HepG2 (cell line): Measurements from ENCODE around the gene RBM23. TPM values are rescaled to one million over a fixed set of nuclear protein-coding genes. Genes with fewer than 3 reads are reported as not detected.

Experiments
- AKNA ChIP-seq: sonication (generic); formaldehyde crosslinking; IDR thresholded peaks from 2 replicates; pipeline ENCODE4 v1.4.0; 2020; ENCODE audit warnings: missing genetic modification reagents, borderline replicate concordance
- IRF2 ChIP-seq: IDR thresholded peaks from 2 replicates; pipeline ENCODE4 v1.6.1; 2018; ENCODE audit warnings: missing genetic modification reagents, missing compliant biosample characterization
- PHF20 ChIP-seq: sonication (generic); formaldehyde crosslinking; IDR thresholded peaks from 2 replicates; pipeline ENCODE4 v1.5.0; 2020; ENCODE audit warnings: mild to moderate bottlenecking, missing genetic modification reagents
- POLR2A ChIP-seq, 2 experiments: IDR thresholded peaks; 2 replicates each; pipeline ENCODE4 v1.6.1; 2011; ENCODE audit warnings: low read depth in 2 of 2, low read length in 2 of 2, mild to moderate bottlenecking in 1 of 2, moderate library complexity in 1 of 2; ENCODE audit not compliant: insufficient read depth in 1 of 2
- SUZ12 ChIP-seq: fragments of 150-350 bp; IDR thresholded peaks from 2 replicates; pipeline ENCODE4 v1.6.1; 2014; ENCODE audit warnings: low read depth, low read length
- THAP7 ChIP-seq: sonication (generic); formaldehyde crosslinking; IDR thresholded peaks from 2 replicates; pipeline ENCODE4 v1.8.1; 2023; ENCODE audit warnings: mild to moderate bottlenecking, missing genetic modification reagents
- ZNF512B ChIP-seq: sonication (generic); formaldehyde crosslinking; IDR thresholded peaks from 2 replicates; pipeline ENCODE4 v1.5.1; 2020; ENCODE audit warnings: missing genetic modification reagents, mild to moderate bottlenecking, borderline replicate concordance
- ZNF607 ChIP-seq: sonication (generic); formaldehyde crosslinking; IDR thresholded peaks from 2 replicates; pipeline ENCODE4 v1.5.1; 2020; ENCODE audit warnings: missing genetic modification reagents, mild to moderate bottlenecking, borderline replicate concordance
- ZNF614 ChIP-seq: IDR thresholded peaks from 2 replicates; pipeline ENCODE4 v1.6.1; 2018; ENCODE audit warnings: missing biosample characterization, missing genetic modification reagents, inconsistent platforms, borderline replicate concordance
- ZNF724P ChIP-seq: sonication (generic); formaldehyde crosslinking; IDR thresholded peaks from 2 replicates; pipeline ENCODE4 v1.8.0; 2022; ENCODE audit warnings: missing genetic modification reagents, borderline replicate concordance
- polyA plus RNA-seq, 8 experiments: library from polyadenylated mRNA; depleted of rRNA in 3 of 8; stranded (reverse) in 7 of 8; unstranded in 1 of 8; fragments of >200 nt; fragmentation: Illumina TruSeq in 4 of 8; extraction: Trizol in 4 of 8; gene quantifications; 2 replicates each; pipeline versions ENCODE4 v1.2.1 to v1.2.3, GENCODE V29; 2011 to 2016; ENCODE audit warnings: low read depth in 4 of 8, missing spikeins in 1 of 8, mixed read lengths in 1 of 8; ENCODE audit not compliant: insufficient read depth in 1 of 8
- total RNA-seq, 5 experiments: library from RNA; depleted of rRNA; stranded (reverse); fragments of >200 nt; fragmentation: Illumina TruSeq; extraction: Trizol; gene quantifications; 2 replicates each; pipeline ENCODE4 v1.2.3, GENCODE V29; 2016; ENCODE audit warnings: low read depth in 1 of 5
- TF ChIP-seq, protein P1 (sequence below): IDR thresholded peaks from 2 replicates; pipeline ENCODE4 v1.6.1; 2016; ENCODE audit warnings: missing biosample characterization, missing genetic modification reagents, low read depth

Gene RBM23
- total and polyA plus RNA-seq, 2 of the 13 experiments (the other 11 are each of a cell fraction or from before 2014, with no cell fraction given) = 1.5 to 2.1 TPM

GRCh38 chr14:22872033-22872832, 46.7 kb downstream of the RBM23 start (continued):
- TF ChIP-seq ZNF724P (0 out of 2 replicates have a peak, but pooled peaks have one; percentile 82), PHF20 (CRISPR knock-in tag) (no peak), ZNF512B (CRISPR knock-in tag) (no peak; the same call in 1 of the 2 replicates), POLR2A (IDR thresholded peaks at IDR 0.05; ENCODE audit: insufficient read depth in 1 of 2, low read depth in 2 of 2, low read length in 2 of 2) (no peak), IRF2 (CRISPR knock-in tag) (peak; percentile 38; the same call in 1 of the 2 replicates), SUZ12 (no peak), ZNF607 (CRISPR knock-in tag) (no peak), THAP7 (CRISPR knock-in tag) (no peak), AKNA (CRISPR knock-in tag) (no peak), ZNF614 (CRISPR knock-in tag) (peak; percentile 59; the same call in 1 of the 2 replicates)
- TF ChIP-seq, protein P1, sequence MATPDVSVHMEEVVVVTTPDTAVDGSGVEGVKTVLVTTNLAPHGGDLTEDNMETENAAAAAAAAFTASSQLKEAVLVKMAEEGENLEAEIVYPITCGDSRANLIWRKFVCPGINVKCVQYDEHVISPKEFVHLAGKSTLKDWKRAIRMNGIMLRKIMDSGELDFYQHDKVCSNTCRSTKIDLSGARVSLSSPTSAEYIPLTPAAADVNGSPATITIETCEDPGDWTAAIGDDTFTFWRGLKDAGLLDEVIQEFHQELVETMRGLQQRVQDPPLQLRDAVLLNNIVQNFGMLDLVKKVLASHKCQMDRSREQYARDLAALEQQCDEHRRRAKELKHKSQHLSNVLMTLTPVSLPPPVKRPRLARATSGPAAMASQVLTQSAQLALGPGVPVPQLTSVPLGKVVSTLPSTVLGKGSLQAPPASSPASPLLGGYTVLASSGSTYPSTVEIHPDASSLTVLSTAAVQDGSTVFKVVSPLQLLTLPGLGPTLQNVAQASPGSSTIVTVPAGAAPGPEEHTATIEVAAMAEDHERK = no peak
